Measurements from ENCODE around the gene ANOS1. TPM values are rescaled to one million over a fixed set of nuclear protein-coding genes. Genes with fewer than 3 reads are reported as not detected.

The ANOS1 gene
- total RNA-seq, 1 donor from 2014 or later: 0.04 TPM

DNA sequence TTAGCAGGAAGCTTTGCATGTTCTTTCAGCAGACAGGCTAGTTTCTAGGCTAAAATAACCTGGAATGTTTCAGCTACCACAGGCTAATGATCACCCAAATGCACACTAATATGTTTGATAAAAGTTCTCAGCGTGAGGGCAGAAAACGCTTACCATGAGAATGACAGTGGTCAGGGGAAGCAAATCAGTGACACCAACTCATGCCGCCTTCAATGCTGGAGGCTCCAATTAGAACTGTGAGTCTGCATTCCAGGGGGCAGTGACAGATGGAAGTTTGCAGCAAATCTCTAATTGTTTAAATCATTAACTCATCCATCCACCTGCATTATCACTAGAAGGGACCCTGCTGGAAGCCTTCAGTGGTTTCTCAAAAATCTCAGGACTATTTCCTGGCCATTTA lies 43.2 kb downstream of the ANOS1 start:
- H3K27ac Mint-ChIP-seq: no peak overlapping the region
- ATAC-seq (ENCODE audit: low read depth) (no peak), DNase-seq (no peak)
- CTCF ChIA-PET: no interaction called here
- intact Hi-C loops (cut with micrococcal nuclease): no loop called here
- H3K4me1 Mint-ChIP-seq: no peaks in the 10 kb centered on the region
- TF ChIP-seq CTCF (IDR thresholded peaks at IDR 0.05): no peak
- H3K4me3 Mint-ChIP-seq: no peak overlapping the region
- POLR2A ChIA-PET: no interaction called here
- no peaks in the 10 kb centered on the region for H3K36me3 Mint-ChIP-seq (ENCODE audit: low read depth)
- H3K9me3 Mint-ChIP-seq: no peaks in the 10 kb centered on the region
- H3K27me3 Mint-ChIP-seq: no peaks in the 10 kb centered on the region

- H3K4me3 Mint-ChIP-seq: no peak overlapping the region
- H3K36me3 Mint-ChIP-seq (ENCODE audit: low read depth): no peaks in the 10 kb centered on the region
- ChIA-PET POLR2A (no interaction called here), CTCF (no interaction called here)
- H3K9me3 Mint-ChIP-seq: no peaks in the 10 kb centered on the region
- intact Hi-C loops (cut with micrococcal nuclease): no loop called here
- no peak overlapping the region for H3K27ac Mint-ChIP-seq
- peaks cover 3% of the 10 kb centered on the region for H3K27me3 Mint-ChIP-seq
- H3K4me1 Mint-ChIP-seq: no peaks in the 10 kb centered on the region
- no peak for ATAC-seq (ENCODE audit: low read depth)
- DNase-seq: no peak
- TF ChIP-seq CTCF (IDR thresholded peaks at IDR 0.05): no peak
Observed at GRCh38 chrX:8684201-8684965, 47.6 kb downstream of the ANOS1 start.

DNA sequence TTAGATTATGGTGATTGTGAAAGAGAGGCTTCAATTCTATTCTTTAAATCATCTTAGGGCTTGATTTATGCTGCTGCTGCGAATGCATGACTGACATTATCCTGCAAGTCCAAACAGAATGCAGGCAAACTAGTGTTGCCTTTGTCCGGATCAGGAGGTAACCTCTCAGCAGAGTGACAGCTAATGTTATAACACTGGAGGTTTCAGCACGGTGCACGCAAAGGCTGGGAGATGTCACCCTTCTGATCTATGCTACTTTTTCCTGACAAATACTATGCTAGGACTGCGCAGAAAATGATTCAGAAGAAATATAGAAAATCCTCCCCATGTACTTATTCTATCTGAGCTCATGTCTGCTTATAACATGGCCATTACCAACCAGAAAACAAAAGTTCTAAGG lies 48.2 kb downstream of the ANOS1 start:
- intact Hi-C loops (cut with micrococcal nuclease): no loop called here
- ATAC-seq (ENCODE audit: low read depth): no peak

GRCh38 chrX:8679550-8679949 lies 52.4 kb downstream of the ANOS1 start:
- ChIA-PET POLR2A (no interaction called here), CTCF (no interaction called here)
- H3K4me3 Mint-ChIP-seq: no peak overlapping the region
- DNase-seq (no peak), ATAC-seq (ENCODE audit: low read depth) (no peak)
- H3K27ac Mint-ChIP-seq: no peak overlapping the region
- intact Hi-C loops (cut with micrococcal nuclease): no loop called here
- no peak for TF ChIP-seq CTCF (IDR thresholded peaks at IDR 0.05)
- H3K9me3 Mint-ChIP-seq: no peaks in the 10 kb centered on the region
- H3K27me3 Mint-ChIP-seq: peaks cover 3% of the 10 kb centered on the region
- H3K36me3 Mint-ChIP-seq (ENCODE audit: low read depth): no peaks in the 10 kb centered on the region
- no peaks in the 10 kb centered on the region for H3K4me1 Mint-ChIP-seq

More for the DNA sequence above, 48.2 kb downstream of the ANOS1 start:
- POLR2A ChIA-PET: no interaction called here
- H3K9me3 Mint-ChIP-seq: no peaks in the 10 kb centered on the region
- no peaks in the 10 kb centered on the region for H3K4me1 Mint-ChIP-seq
- no peak overlapping the region for H3K27ac Mint-ChIP-seq
- no peak overlapping the region for H3K4me3 Mint-ChIP-seq
- CTCF ChIA-PET: no interaction called here
- peaks cover 3% of the 10 kb centered on the region for H3K27me3 Mint-ChIP-seq
- no peak for TF ChIP-seq CTCF (IDR thresholded peaks at IDR 0.05)
- no peak for DNase-seq
- H3K36me3 Mint-ChIP-seq (ENCODE audit: low read depth): no peaks in the 10 kb centered on the region

GRCh38 chrX:8675006-8675630 lies 56.8 kb downstream of the ANOS1 start:
- TF ChIP-seq CTCF (IDR thresholded peaks at IDR 0.05): no peak
- intact Hi-C loops (cut with micrococcal nuclease): no loop called here
- H3K9me3 Mint-ChIP-seq: no peaks in the 10 kb centered on the region
- ChIA-PET CTCF (no interaction called here), POLR2A (no interaction called here)
- H3K27ac Mint-ChIP-seq: no peak overlapping the region
- no peaks in the 10 kb centered on the region for H3K27me3 Mint-ChIP-seq
- DNase-seq (no peak), ATAC-seq (ENCODE audit: low read depth) (no peak)
- H3K36me3 Mint-ChIP-seq (ENCODE audit: low read depth): no peaks in the 10 kb centered on the region
- H3K4me3 Mint-ChIP-seq: no peak overlapping the region
- no peaks in the 10 kb centered on the region for H3K4me1 Mint-ChIP-seq

Data from activated B cell treated with CpG ODN at 0.5 μM for 24 hours (primary cell).